Fibroblast of pulmonary artery (primary cell): ENCODE data around the gene MACROD2.

Experiments
- DNase-seq: peaks from one replicate; pipeline ENCODE4 v3.0.0-alpha.2; 2010; ENCODE audit warnings: low read depth
- H3K4me3 ChIP-seq: replicated peaks from 2 replicates; pipeline ENCODE4 v1.5.1; 2011; ENCODE audit warnings: low read depth, mild to moderate bottlenecking, control low read depth, low read length, moderate library complexity
- CTCF ChIP-seq: IDR thresholded peaks from 2 replicates; pipeline ENCODE4 v1.5.1; 2011; ENCODE audit warnings: mild to moderate bottlenecking, control low read depth, low read length, inconsistent platforms; ENCODE audit errors: missing control alignments

MACROD2 gene

GRCh38 chr20:14384416-14385175 lies 389.3 kb downstream of the MACROD2 start:
- DNase-seq = peak; percentile 32

GRCh38 chr20:14385176-14385740 lies 389.9 kb downstream of the MACROD2 start:
- no peak overlapping the region for H3K4me3 ChIP-seq
- TF ChIP-seq CTCF = no peak
- no peak for DNase-seq

More at GRCh38 chr20:14384416-14385175, 389.3 kb downstream of the MACROD2 start:
- no peak overlapping the region for H3K4me3 ChIP-seq
- TF ChIP-seq CTCF = no peak

- no peak overlapping the region for H3K4me3 ChIP-seq
- TF ChIP-seq CTCF = no peak
- DNase-seq = no peak
These were observed 391.4 kb downstream of the MACROD2 start for GRCh38 chr20:14386726-14387125.

GRCh38 chr20:14401479-14402138 lies 406.3 kb downstream of the MACROD2 start:
- H3K4me3 ChIP-seq = no peak overlapping the region
- DNase-seq = no peak
- no peak for TF ChIP-seq CTCF

- no peak overlapping the region for H3K4me3 ChIP-seq
- DNase-seq = no peak
- TF ChIP-seq CTCF = no peak
These were observed 409.2 kb downstream of the MACROD2 start for GRCh38 chr20:14404515-14404914.

GRCh38 chr20:14406495-14406894 lies 411.2 kb downstream of the MACROD2 start:
- TF ChIP-seq CTCF = no peak
- H3K4me3 ChIP-seq = no peak overlapping the region
- peak; percentile 45 for DNase-seq
